ENCODE data around the gene USH1C.

The USH1C gene

DNA sequence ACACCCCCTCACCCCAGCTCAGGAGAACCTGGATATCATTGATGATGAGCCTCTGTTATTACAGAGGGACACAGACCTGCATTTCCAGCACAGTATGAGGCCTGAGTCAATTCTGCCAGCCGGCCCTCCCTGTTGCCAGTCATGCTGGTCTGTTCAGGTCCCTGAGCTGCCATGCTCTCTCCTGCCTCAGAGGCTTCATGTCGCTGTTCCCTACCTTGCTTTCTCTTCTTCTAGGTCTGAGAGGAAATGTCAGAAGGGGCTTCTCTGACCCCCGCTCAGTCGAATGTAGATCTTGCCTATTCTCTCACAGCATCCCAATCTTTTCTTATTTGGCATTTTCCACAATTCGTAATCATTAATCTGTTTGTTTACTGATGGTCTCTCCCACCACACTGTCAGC lies 45.7 kb downstream of the USH1C start:
- DNase-seq, result peak; percentile 62

DNA sequence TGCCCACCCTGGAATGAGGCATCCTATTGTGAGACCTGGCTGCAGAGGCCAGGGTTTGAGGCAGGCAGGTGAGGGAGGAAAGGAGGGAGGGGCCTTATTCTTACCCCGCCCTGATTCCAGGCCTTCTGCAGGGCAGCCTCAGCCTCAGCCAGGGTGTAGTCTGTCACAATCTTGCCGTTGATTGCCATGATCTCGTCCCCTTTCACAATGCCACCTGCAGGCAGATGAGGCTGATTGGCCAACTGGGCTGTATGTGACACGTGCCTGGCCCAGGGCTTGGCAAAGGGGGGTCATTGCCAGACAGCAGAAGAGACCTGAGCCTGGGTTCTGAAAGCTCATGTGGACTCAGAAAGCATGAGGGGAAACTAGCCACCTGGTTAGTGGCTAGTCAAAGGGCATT lies 46.2 kb downstream of the USH1C start:
- DNase-seq, result peak; percentile 79

GRCh38 chr11:17496406-17496805 lies 47.8 kb downstream of the USH1C start:
- DNase-seq, result no peak

- no peak for DNase-seq
Observed at GRCh38 chr11:17494019-17494418, 50.2 kb downstream of the USH1C start.

GRCh38 chr11:17490938-17491337 lies 53.3 kb downstream of the USH1C start:
- DNase-seq, result no peak

GRCh38 chr11:17490232-17490631 lies 54.0 kb downstream of the USH1C start:
- no peak for DNase-seq

- DNase-seq, result no peak
Observed at GRCh38 chr11:17489751-17490150, 54.5 kb downstream of the USH1C start.

- DNase-seq, result no peak
Observed at GRCh38 chr11:17488563-17488962, 55.7 kb downstream of the USH1C start.

DNA sequence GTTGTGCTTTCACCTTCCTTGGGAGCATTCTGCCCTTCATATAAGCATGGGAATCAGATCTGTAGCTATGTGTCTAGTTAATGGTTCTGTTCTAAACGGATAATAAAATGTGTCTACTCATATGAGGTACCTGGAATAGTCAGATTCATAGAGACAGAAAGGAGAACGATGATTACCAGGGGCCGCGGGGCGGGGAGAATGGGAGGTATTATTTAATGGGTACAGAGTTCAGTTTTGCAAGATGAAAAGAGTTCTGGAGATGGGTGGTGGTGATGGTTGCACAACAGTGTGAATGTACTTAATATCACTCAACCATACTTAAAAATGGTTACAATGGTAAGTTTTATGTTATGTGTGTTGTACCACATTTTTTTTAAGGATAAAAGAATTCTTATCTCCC lies 57.6 kb downstream of the USH1C start:
- DNase-seq, result no peak

DNA sequence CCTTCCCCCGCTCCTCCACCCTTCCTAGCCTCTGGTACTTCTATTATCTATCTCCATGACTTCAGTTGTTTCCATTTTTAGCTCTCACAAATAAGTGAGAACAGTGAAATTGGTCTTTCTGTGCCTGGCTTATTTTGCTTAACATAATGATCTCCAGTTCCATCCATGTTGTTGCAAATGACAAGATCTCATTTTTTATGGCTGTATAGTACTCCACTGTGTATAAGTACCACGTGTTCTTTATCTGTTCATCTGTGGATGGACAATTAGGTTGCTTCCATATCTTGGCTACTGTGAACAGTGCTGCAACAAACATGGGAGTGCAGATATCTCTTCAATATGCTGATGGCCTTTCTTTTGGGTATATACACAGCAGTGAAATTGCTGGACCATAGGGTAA lies 60.7 kb downstream of the USH1C start:
- no peak for DNase-seq

DNA sequence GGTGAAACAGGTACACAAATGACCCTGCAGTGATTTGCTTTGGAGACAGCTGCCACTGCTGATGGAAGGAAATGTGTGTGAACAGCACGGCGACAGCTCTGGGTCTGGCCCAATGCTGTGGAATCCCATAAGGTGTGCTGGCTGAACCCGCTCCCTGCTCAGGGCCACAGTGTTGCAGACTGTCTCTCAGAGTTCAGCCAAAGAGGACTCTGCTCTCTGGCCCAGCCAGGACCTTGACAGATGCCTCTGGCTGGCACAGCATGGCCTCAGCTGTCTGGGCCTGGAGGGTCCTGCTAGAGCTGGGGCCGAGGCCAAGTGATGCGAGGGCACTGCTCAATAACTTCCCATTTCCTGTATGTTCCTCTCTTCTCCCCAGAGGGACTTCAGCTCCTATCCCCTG lies 62.3 kb downstream of the USH1C start:
- no peak for DNase-seq

DNA sequence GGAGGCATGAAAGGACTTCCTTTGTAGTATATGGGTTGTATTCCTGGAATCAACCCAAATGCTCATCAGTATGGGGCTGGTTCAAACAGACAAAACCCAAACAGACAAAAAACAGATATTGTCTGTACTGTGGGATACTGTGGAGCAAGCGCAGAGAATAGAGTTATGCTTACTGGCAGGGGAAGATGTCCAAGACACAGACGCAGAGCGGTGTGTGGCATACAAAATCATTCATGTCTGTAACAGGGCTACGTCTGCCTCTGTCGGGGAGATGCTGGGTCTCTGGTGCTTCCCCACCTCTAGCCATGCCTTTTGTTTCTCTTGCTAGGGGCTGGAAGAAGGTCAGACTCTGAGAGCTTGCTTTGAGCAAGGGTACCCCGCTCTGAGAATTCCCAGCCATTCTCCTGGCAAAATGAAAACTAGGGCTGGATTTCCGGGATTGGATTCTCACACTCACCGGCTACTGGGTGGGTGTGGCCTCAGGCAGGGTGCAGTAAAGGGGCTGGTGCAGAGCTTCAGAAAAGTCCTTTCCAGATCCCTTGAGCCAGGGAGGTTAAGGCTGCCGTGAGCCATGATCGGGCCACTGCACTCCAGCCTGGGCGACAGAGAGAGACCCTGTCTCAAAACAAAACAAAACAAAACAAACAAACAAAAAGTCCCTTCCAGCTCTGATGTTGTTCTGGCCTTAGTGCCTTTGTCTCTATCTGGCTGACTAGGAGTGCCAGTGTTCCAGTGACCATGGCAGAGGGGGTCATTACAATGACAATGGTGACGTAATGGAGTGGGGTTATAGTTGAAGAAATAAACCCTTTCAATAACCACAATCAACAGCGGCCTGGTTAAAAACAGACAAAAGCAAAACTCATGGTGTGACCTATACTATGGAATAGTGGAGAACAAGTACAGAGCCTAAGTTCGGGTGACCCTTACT lies 64.7 kb downstream of the USH1C start:
- DNase-seq, result peak; percentile 60

- no peak for DNase-seq
Observed at GRCh38 chr11:17478070-17478469, 66.1 kb downstream of the USH1C start.

DNA sequence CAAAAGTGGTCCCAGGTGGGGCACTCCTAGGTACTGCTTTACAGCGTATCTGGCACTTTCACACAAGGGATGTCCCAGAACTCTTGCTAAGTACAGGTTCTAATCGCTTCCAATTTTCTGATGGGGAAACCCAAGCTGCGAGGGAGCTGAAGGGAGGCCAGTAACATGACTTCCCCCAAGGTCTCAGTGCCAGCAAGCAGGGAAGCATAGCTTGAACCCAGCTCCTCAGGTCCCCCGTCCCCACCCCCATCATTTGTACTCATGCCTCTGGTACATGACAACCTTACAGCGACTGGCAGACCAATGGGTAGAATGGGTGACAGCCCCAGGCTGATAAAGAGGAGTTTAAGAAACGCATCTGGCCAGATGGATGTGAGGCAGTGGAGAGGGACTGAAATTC lies 66.9 kb downstream of the USH1C start:
- no peak for DNase-seq

DNA sequence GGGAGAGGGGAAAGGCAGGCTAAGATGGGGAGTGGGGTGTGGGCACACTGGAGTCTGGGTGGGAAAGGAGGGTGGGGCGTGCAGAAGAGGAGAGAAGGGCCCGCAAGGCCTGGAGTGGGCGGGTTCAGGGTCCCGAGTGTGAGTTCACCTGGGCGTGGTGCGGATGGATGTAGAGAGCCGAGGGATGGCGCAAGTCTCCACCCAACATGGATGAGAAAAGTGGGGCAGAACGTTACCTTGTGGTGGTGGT lies 67.2 kb downstream of the USH1C start:
- DNase-seq, result no peak

- peak; percentile 53 for DNase-seq
Observed at GRCh38 chr11:17476317-17477083, 67.7 kb downstream of the USH1C start, which contains the start of gene ABCC8. Gene ABCC8, minus strand, starts transcription at chr11:17476845. Its CDS starts 69 bp downstream, at chr11:17476776.

DNA sequence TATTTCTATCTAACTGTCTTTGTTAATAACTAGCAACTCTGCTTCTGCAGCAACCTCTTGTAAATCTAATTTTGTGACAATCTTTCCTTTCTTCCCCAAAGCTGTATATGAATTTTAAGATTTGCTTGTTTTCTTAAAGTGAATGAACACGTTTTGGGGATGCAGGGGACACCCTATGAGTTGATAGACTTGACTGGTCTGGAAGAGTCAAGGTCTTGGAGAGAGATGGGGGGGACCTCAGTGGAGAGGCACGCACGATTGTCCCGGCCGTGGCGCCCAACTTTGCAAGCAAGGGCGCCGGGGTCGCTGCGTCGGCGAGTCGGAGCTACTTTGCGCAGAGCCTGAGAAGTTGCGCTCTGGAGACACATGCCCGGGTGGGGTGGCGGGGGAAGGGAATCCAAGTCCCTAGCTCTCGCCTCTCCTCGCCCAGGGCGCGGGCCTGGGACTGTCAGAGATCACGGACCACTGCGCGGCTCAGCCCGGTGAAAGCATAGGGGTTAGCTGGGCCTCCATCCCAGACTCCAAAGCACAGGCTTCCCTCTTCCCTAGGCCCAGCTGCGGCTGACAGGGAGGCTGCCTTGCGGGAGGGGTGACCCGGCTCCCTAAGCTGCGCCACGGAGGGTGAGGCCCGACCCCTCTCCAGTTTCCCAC lies 68.4 kb downstream of the USH1C start:
- peak; percentile 25 for DNase-seq

GRCh38 chr11:17473071-17473744 lies 71.0 kb downstream of the USH1C start:
- DNase-seq, result peak; percentile 8

DNA sequence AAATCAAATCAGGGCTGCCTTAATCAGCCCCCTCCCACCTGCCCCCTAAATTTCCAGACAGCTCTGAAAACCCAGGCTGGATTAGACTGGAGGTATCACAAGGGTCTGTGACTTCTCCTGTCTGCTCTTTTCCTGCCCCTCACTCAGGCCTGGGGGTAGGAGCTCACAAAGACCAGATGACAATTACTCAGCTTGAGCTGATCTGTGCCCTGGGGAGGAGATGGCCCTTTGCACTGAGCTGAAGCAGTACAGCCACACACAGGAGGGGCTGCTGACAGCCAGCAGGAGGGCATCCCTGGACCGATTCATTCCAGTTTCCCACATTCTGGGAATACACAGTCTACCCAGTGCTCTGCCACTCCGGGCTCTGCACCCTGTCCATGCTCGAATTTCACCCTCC lies 71.7 kb downstream of the USH1C start:
- DNase-seq, result peak; percentile 5

- DNase-seq, result no peak
Observed at GRCh38 chr11:17471501-17471900, 72.7 kb downstream of the USH1C start.

DNA sequence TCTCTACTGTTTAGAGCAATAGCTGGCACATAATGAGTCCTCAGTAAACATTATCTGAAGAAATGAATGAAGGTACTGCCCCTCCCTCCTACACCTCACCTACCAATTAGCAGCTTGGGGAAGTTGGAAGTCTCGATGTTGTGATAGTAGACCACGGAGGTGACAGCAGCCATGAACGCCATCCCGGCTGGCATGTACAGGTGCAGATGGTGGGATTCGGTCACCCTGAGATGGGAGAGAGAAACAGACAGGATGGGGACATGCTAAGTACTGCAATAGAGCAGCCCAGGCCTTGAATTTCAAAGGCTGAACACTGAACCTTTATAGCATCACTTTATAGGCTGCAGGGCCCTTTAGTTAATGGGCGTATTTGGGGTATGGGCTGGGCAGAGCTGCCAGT lies 74.2 kb downstream of the USH1C start:
- DNase-seq, result no peak

DNA sequence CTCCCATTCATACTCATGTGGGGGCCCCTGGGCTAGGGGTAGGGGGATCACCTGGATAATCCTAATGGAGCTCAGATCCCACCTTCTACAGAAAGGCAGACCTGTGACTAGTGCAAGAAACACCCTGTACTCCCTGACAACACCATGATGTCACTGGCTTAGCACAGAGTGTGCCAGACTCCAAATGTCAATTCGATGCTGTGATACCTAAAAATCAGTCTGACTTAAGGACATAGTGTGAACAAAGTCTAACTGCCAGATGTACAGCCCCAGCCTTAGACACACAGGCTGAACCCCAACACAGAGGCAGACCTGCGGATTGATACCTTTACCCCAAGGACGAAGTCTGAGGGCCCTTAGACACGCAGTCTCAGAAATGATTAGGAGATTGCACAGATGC lies 76.1 kb downstream of the USH1C start:
- no peak for DNase-seq

GRCh38 chr11:17463546-17464174 lies 80.6 kb downstream of the USH1C start:
- DNase-seq, result no peak
